Common myeloid progenitor, CD34-positive (primary cell): ENCODE results near the gene GPR146.

Experiments used
- CTCF ChIA-PET: fragments of 350-600 bp; sonication (Branson Sonifier 250); formaldehyde crosslinking; loops from one replicate; lab custom pipeline; 2021; ENCODE audit warnings: antibody characterized with exemption; lab: Charles Lee
- POLR2A ChIA-PET: fragments of 350-600 bp; sonication (Branson Sonifier 250); formaldehyde crosslinking; loops from one replicate; lab custom pipeline; 2021; ENCODE audit warnings: antibody characterized with exemption; lab: Charles Lee
- DNase-seq, 3 donors: peaks; one replicate each; pipeline versions ENCODE4 v3.0.0 to v3.0.0-alpha.2; 2013
- H3K27ac ChIP-seq, 2 experiments: 1 replicate in 1 of 2; 2 replicates in 1 of 2; pipeline ENCODE4 v1.7.0; 2013; ENCODE audit warnings: inconsistent platforms in 2 of 2, low read length in 2 of 2, mild to moderate bottlenecking in 2 of 2, low read depth in 1 of 2, moderate library complexity in 1 of 2; ENCODE audit not compliant: severe bottlenecking in 2 of 2, insufficient read depth in 1 of 2, poor library complexity in 1 of 2
- H3K27me3 ChIP-seq, 5 experiments: replicated peaks in 2 of 5; 1 replicate in 3 of 5; 2 replicates in 2 of 5; pipeline versions ENCODE4 v1.6.1 to v1.7.0; 2013; ENCODE audit warnings: low read length in 4 of 5, mild to moderate bottlenecking in 2 of 5, moderate library complexity in 2 of 5, inconsistent platforms in 1 of 5; ENCODE audit not compliant: insufficient read depth in 5 of 5, control insufficient read depth in 4 of 5
- H3K36me3 ChIP-seq, 4 experiments: 1 replicate in 2 of 4; 2 replicates in 2 of 4; pipeline versions ENCODE4 v1.6.1 to v1.7.0; 2013; ENCODE audit warnings: low read length in 3 of 4, control low read depth in 1 of 4, mild to moderate bottlenecking in 1 of 4; ENCODE audit not compliant: control insufficient read depth in 4 of 4, insufficient read depth in 4 of 4
- H3K4me1 ChIP-seq, 4 experiments: 1 replicate in 3 of 4; 2 replicates in 1 of 4; pipeline versions ENCODE4 v1.6.1 to v1.7.1; 2013; ENCODE audit warnings: low read length in 3 of 4, mild to moderate bottlenecking in 3 of 4, control low read depth in 1 of 4, inconsistent platforms in 1 of 4, moderate library complexity in 1 of 4; ENCODE audit not compliant: control insufficient read depth in 4 of 4, insufficient read depth in 4 of 4; ENCODE audit errors: control extremely low read depth in 1 of 4
- H3K4me3 ChIP-seq, 7 experiments: 1 replicate in 4 of 7; 2 replicates in 3 of 7; pipeline versions ENCODE4 v1.5.1 to v1.7.0; 2013; ENCODE audit warnings: mild to moderate bottlenecking in 7 of 7, low read length in 6 of 7, moderate library complexity in 6 of 7, inconsistent platforms in 2 of 7, low read depth in 2 of 7, control low read depth in 1 of 7; ENCODE audit not compliant: insufficient read depth in 4 of 7, control insufficient read depth in 1 of 7; ENCODE audit errors: extremely low read depth in 1 of 7
- H3K9me3 ChIP-seq, 5 experiments: 1 replicate in 4 of 5; 2 replicates in 1 of 5; pipeline versions ENCODE4 v1.6.1 to v1.7.1; 2013; ENCODE audit warnings: low read length in 4 of 5, mild to moderate bottlenecking in 2 of 5, inconsistent platforms in 1 of 5, low read depth in 1 of 5, moderate library complexity in 1 of 5; ENCODE audit not compliant: control insufficient read depth in 4 of 5, insufficient read depth in 2 of 5; ENCODE audit errors: control extremely low read depth in 1 of 5
- WGBS: methylation state at CpG from one replicate; pipeline ENCODE4 v1.1.5; 2013; ENCODE audit not compliant: insufficient coverage; 5-methylcytosine and 5-hydroxymethylcytosine counted together

The GPR146 gene

GRCh38 chr7:1078985-1079384 is 34.6 kb downstream of the GPR146 start:
- WGBS = 91% methylated on average over 15 of the region's 15 CpGs
- Histone ChIP-seq H3K27ac (no peak overlapping the region), H3K4me3 (no peak overlapping the region), H3K36me3 (peaks cover 0 to 4% (median 0%) of the 10 kb centered on the region in 4 experiments), H3K27me3 (no peaks in the 10 kb centered on the region), H3K9me3 (no peaks in the 10 kb centered on the region), H3K4me1 (peaks cover 0 to 11% (median 0%) of the 10 kb centered on the region in 4 experiments)
- CTCF ChIA-PET = interaction anchor here (1.0 to 1.7 kb wide), 3 partner anchors 13 to 86 kb away, joined by 3 to 12 read pairs (median 4); no protein-coding TSS in a partner anchor
- no peak for DNase-seq
- POLR2A ChIA-PET = no interaction called here

GRCh38 chr7:1079546-1079945 is 35.2 kb downstream of the GPR146 start:
- Histone ChIP-seq H3K4me1 (peaks cover 0 to 11% (median 0%) of the 10 kb centered on the region in 4 experiments), H3K27me3 (no peaks in the 10 kb centered on the region), H3K9me3 (no peaks in the 10 kb centered on the region), H3K27ac (no peak overlapping the region), H3K4me3 (no peak overlapping the region), H3K36me3 (peaks cover 0 to 4% (median 0%) of the 10 kb centered on the region in 4 experiments)
- CTCF ChIA-PET = interaction anchor here (0.8 to 1.7 kb wide), 4 partner anchors 10 to 87 kb away, joined by 3 to 12 read pairs (median 4); no protein-coding TSS in a partner anchor
- DNase-seq = no peak
- 83% methylated on average over 10 of the region's 12 CpGs for WGBS
- POLR2A ChIA-PET = no interaction called here

GRCh38 chr7:1080252-1080920 is 36.0 kb downstream of the GPR146 start:
- WGBS = 98% methylated on average over 38 of the region's 38 CpGs
- Histone ChIP-seq H3K4me1 (peaks cover 0 to 11% (median 0%) of the 10 kb centered on the region in 4 experiments), H3K4me3 (no peak overlapping the region), H3K9me3 (no peaks in the 10 kb centered on the region), H3K36me3 (peaks cover 0 to 4% (median 0%) of the 10 kb centered on the region in 4 experiments), H3K27ac (no peak overlapping the region), H3K27me3 (no peaks in the 10 kb centered on the region)
- POLR2A ChIA-PET = no interaction called here
- CTCF ChIA-PET = interaction anchor here (0.8 to 1.5 kb wide), 3 partner anchors 9 to 107 kb away, joined by 4 read pairs; no protein-coding TSS in a partner anchor
- DNase-seq = no peak

- H3K4me3 ChIP-seq = no peak overlapping the region
- POLR2A ChIA-PET = no interaction called here
- DNase-seq = no peak
- no peaks in the 10 kb centered on the region for H3K9me3 ChIP-seq
- H3K27me3 ChIP-seq = no peaks in the 10 kb centered on the region
- 98% methylated on average over 14 of the region's 16 CpGs for WGBS
- H3K36me3 ChIP-seq = peaks cover 0 to 4% (median 0%) of the 10 kb centered on the region in 4 experiments
- H3K27ac ChIP-seq = no peak overlapping the region
- peaks cover 0 to 11% (median 0%) of the 10 kb centered on the region in 4 experiments for H3K4me1 ChIP-seq
- CTCF ChIA-PET = interaction anchor here (1.4 to 1.5 kb wide), 2 partner anchors 95 to 108 kb away, joined by 4 read pairs; no protein-coding TSS in a partner anchor
Measured at GRCh38 chr7:1080921-1081255, 36.5 kb downstream of the GPR146 start.

GRCh38 chr7:1081336-1081735 is 37.0 kb downstream of the GPR146 start:
- POLR2A ChIA-PET = no interaction called here
- WGBS = 95% methylated on average over 11 of the region's 20 CpGs

GRCh38 chr7:1081931-1082401 is 37.6 kb downstream of the GPR146 start:
- Histone ChIP-seq H3K4me3 (no peak overlapping the region), H3K9me3 (no peaks in the 10 kb centered on the region), H3K36me3 (peaks cover 0 to 4% (median 0%) of the 10 kb centered on the region in 4 experiments), H3K4me1 (peaks cover 0 to 14% (median 4%) of the 10 kb centered on the region in 4 experiments), H3K27ac (no peak overlapping the region), H3K27me3 (no peaks in the 10 kb centered on the region)
- 93% methylated on average over 27 of the region's 31 CpGs for WGBS
- no peak for DNase-seq
- ChIA-PET POLR2A (no interaction called here), CTCF (interaction anchor here (1.4 to 1.5 kb wide), 2 partner anchors 94 to 109 kb away, joined by 4 read pairs; no protein-coding TSS in a partner anchor)

More at GRCh38 chr7:1081336-1081735, 37.0 kb downstream of the GPR146 start:
- no peak for DNase-seq
- Histone ChIP-seq H3K4me1 (peaks cover 0 to 11% (median 0%) of the 10 kb centered on the region in 4 experiments), H3K4me3 (no peak overlapping the region), H3K27me3 (no peaks in the 10 kb centered on the region), H3K9me3 (no peaks in the 10 kb centered on the region), H3K27ac (no peak overlapping the region), H3K36me3 (peaks cover 0 to 4% (median 0%) of the 10 kb centered on the region in 4 experiments)
- CTCF ChIA-PET = interaction anchor here (1.4 to 1.5 kb wide), 2 partner anchors 94 to 108 kb away, joined by 4 read pairs; no protein-coding TSS in a partner anchor
